ENCODE measurements around the gene ERICH6.

ERICH6 gene

DNA sequence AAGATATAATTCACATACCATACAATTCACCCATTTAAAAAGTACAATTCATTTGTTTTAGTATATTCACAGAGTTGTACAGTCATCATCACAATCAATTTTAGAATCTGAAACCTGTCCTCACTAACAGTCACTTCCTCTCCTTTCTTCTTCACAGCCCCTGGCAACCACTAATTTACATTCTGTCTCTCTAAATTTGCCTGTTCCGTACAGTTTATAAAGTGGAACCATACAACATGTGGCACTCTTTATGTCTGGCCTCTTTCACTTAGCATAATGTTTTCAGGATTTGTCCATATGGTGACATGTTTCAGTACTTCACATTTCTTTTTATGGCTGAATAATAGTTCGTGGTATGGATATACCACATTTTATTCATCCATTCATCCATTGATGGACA lies 22.7 kb downstream of the ERICH6 start:
- FAIRE-seq = no peak

DNA sequence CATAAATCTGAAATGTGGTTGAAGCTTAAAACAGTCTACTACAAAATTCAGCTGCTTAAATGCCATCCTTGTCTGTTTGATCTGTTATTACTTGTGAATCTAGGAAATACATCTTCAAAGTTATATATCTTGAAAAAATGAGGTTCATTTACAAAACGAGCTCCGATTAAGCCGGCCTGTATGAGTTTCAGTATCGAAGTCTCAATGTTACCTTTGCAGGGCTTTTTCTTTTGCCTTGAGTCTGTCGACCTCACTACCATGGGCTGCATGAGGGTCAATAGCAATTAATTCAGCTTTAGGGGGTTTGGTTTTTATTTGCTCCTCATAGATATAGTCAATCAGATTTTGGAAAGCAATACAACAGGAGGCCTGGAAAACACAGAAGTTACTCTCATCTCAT lies 23.2 kb downstream of the ERICH6 start:
- FAIRE-seq = no peak

DNA sequence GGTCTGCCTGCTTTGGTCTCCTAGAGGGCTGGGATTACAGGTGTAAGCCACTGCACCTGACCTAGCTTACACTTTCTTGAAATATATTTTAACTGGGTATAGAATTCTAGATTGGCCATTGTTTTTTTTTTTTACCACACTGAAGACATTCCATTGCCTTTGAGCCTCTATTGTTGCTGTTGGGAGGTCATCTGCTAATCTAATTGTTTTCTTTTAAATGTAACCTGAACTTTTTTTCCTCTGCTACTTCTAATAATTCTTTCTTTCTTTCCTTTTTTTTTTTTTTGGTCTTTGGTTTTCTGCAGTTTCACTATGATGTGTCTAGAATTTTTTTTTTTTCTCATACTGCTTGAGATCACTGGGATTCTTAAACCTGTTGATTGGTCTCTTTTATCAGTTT lies 28.1 kb downstream of the ERICH6 start:
- FAIRE-seq = no peak

DNA sequence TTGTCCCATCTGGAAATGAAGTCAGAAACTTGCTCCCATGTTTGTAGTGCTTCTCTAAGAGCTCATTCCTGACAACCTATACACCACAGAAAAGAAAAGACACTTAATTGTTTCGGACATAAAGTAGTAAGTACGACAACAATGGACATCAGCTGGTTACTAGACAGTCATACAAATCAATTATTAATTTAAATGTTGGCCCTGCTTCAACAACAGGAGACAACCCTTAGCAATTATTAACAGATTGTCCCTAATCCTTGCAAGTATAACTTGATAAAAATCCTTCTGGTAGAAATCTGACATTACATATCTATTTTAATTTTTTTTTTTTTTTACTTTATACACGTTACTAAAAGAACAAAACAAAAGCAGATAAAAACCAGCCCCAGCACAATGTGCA lies 29.8 kb downstream of the ERICH6 start:
- no peak for FAIRE-seq

DNA sequence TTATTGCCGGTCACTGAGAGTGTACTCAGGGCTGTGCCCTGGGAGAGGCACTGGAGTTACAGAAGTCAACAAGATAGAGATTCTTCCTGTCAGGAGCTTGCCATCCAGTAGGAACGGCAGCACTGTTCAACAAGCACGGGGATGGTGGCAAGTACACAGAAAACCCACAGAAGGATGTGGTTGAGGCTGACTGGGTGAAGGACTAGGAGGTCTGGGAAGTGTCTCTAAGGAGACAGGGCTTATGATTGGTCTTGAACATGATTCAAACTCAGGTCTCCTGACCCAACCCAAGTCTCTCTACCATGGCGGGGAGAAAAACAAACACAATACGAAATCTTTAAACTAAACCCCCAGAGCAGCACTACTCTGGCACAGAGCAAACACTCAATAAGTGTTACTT lies 37.6 kb downstream of the ERICH6 start:
- FAIRE-seq = no peak

DNA sequence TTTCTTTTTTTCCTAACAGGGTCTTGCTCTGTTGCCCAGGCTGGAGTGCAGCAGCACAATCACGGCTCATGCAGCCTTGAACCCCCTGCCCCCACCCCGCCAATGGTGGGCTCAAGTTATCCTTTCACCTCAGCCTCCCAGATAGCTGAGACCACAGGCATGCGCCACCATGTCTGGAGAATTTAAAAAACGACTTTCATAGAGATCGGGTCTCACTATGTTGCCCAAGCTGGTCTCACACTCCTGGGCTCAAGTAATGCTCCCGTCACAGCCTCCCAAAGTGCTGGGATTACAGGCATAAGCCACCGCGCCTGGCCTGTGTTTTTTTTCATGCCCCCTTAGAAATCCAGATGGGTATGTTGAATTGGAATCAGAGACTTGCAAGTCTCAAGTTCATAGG lies 40.3 kb downstream of the ERICH6 start:
- no peak for FAIRE-seq

DNA sequence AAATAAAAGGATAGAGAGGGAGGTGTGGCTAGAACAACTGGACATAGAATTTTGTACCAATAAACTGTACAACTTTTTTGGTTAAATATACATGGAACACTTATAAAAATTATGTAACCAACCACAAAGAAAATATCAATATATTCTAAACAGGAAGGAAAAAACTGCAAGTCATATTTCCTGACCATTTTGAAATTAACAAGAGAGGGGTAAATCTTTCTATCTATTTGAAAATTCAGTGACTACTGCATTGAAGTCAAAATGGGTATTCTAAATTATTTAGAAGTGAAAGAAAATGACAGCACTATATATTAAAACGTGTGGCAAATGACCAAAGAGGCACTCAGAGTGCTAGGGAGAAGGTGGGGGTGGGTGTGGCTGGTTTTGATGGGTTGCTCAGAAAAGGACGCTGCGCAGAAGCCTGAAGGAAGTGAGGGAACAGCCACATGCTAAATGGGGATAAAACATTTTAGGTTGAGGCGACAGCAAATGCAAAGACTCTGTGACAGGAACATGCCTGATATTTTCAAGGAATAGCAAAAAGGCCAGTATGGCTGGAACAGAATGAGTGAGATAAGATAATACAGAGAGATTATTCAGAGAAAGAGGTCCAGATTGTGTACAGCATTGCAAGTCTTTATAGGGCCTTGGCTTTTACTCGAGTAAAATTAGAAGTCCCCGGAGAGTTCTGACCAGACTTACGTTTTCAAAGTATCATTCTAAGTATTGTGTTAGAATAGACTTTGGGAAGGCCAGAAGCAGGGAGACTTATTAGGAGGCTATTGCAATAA lies 41.1 kb downstream of the ERICH6 start:
- no peak for FAIRE-seq

DNA sequence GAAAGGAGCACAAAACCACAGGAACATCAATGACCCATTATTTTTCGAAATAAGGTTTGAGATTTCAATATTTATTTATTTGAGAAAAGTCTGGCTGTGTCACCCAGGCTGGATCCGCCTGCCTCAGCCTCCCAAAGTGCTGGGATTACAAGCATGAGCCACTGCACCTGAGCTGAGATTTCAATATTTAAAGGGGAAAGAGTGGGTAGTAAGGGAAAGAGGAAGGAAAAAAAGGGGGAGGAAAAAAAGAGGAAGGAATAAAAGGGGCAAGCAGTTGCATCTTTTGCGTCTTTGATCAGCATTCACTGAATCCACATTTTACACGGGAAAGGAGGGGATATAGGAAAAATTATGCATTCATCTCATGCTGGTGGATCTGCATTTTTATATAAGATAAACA lies 47.4 kb downstream of the ERICH6 start:
- FAIRE-seq = no peak

DNA sequence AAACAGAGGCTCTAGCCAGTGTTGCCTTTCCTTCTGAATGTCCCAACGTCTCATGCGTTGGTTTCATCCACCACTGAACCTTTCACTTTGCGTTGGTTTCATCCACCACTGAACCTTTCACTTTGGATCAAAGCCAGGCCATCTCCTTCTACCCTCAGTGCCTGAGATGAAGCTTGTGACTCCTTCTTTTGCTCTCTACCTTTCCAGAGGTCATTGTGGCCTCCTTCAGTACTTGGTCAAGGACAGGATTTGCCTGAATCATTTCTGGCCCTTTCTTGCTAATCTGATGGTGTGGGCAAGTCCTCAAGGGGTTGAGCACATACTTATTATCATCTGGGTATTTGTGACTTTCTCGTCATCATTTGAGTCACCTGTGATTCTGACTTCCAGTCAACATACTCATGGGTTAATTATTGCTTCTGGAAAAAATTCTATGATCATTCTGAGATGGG lies 50.6 kb downstream of the ERICH6 start:
- no peak for FAIRE-seq

DNA sequence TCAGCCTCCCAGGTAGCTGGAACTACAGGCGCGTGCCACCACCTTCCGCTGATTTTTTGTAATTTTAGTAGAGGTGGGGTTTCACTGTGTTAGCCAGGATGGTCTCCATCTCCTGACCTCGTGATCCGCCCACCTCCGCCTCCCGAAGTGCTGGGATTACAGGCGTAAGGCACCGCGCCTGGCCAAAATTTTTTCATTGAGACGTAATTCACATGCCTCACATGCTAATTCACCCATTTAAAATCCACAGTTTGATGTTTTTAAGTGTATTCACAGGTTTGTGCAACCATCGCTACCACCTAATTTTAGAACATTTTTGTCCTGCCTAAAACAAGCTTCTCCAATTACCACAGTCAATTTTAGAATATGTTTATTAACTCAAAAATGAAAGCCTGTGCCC lies 63.5 kb downstream of the ERICH6 start:
- FAIRE-seq = no peak

DNA sequence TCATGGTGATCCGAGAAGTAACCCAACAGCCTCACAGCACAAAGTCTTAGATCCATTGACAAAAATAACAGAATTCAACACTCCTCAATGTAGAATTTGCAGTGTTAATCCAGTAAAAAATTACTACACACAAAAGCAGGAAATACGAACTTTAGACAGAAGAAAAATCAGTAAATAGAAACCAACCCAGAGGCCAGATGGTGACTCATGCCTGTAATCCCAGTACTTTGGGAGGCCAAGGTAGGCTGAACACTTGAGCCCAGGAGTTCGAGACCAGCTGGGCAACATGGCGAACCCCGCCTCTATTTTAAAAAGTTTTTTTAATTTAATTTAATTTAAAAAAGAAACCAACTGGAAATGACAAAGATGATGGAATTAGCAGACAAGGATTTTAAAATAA lies 64.5 kb downstream of the ERICH6 start:
- FAIRE-seq = no peak

DNA sequence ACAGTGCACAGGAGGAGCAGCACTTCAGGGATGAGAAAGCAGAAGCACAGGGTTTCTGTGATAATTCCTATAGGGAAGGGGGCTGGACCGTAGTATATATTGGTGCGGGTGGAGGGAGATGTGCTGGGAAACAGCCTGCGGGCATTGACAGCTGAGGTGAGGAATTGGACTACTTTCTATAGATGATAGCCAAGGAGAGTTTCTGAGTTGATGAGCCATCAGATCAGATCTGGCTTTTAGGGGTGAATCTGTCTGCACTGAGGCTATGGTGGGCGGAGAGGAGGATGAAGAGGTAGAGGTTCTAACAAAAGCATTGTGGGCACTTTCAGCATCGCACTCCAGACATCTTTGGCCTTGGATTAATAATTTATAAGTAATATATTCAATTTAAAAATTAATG lies 67.5 kb downstream of the ERICH6 start:
- no peak for FAIRE-seq

DNA sequence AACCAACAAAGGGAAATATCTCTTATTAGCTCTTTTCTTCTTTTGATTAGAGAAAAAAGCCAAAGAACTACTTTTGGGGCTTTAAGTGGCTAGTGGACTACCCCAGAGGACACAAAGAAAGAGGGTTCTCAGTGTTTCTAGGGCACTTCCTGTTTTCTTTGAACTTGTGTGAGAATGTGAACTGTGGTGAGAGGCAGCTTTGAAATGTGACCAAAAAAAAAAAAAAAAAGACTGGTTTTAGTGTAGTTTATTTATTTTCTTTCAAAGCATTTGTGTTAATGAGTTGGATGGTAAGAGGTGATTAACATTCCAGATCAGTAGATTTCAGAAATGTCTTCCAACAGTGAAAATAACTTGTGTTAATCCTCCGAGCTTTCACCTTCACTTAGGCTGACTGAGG lies 68.2 kb downstream of the ERICH6 start:
- FAIRE-seq = no peak

DNA sequence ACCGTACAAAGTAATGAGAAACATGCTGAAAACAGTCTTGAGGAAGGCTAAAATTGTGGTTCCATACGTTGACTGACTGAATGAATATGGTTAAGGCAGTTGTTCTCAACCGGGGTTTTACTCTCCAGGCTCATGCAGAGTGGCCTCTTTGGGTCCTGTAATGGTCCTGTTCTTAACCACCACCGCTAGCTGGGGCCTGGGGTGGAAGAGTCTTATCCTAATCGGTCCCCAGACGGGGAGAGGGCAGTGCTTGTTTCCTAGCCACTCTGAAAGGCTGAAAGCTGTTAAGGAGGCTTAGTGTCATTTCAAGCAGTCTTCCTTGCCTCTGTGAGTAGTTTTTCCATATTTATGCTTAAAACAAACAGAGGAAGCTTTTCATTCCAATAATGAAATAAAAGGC lies 68.6 kb downstream of the ERICH6 start:
- FAIRE-seq = no peak

DNA sequence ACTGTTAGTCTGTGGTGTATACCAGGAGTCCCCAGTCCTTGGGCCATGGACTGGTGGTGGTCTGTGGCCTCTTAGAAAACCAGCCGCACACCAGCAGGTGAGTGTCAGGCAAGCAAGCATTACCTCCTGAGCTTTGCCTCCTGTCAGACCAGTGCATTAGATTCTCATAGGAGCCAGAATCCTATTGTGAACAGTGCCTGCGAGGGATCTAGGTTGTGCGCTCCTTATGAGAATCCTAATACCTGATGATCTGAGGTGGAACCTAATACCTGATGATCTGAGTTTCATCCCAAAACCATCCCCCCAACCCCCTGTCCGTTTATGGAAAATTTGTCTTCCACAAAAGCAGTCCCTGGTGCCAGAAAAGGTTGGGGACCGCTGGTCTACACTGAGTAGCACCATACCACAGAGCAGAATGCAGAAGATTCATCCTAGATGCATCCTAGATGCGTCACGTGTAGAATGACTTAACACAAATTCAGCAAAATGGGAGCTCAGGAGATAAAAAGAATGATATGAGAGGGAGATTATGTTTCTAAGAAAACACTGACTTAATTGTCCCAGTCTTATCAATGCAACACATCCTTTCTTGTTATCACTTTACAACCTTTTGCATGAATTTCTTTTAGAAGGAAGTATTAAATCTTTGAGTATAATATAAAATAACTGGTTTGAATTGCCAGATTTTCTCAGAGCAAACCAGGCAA lies 72.1 kb downstream of the ERICH6 start:
- no peak for FAIRE-seq

DNA sequence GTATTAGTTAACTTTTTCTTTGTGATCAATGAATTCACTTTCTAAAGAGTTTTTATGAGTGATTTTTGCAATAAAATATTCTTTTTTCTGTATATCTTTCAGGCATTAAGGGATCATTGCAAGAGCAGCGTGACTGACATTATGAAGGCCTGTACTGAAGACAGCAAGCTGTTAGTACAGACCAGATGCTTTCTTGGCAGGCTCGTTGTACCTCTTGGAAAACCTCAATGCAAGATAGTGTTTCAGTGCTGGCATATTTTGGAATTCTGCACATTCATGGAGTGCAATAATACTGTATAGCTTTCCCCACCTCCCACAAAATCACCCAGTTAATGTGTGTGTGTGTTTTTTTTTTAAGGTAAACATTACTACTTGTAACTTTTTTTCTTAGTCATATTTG lies 76.2 kb downstream of the ERICH6 start:
- FAIRE-seq = no peak

DNA sequence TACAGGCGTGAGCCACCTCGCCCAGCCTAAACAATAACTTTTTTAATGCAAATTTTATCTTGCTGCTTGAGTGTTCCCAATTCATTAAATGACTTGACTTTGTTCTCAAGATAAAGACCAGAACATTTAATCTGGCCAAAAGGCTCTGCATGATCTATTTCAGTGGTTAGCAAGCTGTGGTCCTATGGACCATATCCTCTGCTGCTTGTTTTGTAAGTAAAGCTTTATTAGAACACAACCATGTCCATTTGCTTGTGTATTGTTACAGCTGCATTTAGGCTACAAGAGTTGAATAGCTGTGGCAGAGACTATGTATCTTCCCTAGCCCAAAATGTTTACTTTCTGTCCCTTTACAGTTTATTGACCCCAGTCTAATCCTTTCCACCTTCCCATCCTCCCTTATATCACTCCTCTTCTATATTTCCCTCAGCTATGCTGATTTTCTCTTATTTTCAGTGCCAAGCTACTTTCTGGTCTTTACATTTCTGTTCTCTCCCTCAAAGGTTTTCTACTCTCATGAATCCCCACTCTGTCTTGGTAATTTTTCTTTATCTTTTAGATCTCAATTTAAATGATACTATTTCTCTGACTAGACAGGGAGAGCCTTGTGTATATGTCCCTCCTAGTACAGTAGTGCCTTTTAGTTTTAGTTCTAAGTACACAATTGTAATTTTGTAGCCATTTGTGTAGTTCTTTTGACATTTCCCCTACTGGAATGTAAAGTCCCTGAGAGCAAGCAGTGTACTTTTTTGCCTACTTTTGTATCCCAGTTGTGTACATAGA lies 77.4 kb downstream of the ERICH6 start:
- FAIRE-seq = no peak

DNA sequence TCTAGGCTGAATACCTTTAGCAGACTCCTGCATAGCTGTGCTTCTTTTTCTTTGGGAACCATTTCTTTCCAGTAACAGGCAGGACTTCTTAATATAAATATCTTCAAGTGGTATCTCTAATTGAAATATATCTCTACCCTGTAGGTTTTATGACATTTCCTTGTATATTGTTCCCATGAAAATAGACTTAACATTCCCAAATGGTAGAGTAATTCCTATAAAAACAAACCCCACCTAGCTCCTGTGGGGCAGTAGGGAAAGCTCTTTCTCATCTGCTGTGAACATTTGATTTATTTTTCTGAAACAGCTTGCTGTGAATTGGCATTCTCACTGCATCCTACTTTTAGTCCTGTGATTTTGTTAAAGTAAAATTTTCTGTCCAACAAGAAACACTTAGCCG lies 79.8 kb downstream of the ERICH6 start:
- no peak for FAIRE-seq

DNA sequence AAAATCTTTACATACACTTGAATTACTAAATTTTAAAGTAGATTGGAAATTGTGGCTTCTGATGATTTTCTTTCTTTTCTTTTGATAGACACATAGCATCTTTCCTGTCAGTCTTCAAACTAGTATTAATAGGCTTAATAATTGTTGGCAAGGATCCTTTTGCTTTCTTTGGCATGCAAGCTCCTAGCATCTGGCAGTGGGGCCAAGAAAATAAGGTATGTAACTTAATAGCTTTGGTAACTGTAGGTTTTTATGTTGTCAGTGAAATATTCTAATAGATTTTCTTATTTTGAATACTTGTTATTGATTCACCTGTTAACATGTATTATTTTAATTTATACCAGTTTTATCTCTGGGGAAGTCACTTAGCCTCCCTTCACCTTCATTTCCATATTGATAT lies 80.8 kb downstream of the ERICH6 start:
- peak; percentile 37 for FAIRE-seq

DNA sequence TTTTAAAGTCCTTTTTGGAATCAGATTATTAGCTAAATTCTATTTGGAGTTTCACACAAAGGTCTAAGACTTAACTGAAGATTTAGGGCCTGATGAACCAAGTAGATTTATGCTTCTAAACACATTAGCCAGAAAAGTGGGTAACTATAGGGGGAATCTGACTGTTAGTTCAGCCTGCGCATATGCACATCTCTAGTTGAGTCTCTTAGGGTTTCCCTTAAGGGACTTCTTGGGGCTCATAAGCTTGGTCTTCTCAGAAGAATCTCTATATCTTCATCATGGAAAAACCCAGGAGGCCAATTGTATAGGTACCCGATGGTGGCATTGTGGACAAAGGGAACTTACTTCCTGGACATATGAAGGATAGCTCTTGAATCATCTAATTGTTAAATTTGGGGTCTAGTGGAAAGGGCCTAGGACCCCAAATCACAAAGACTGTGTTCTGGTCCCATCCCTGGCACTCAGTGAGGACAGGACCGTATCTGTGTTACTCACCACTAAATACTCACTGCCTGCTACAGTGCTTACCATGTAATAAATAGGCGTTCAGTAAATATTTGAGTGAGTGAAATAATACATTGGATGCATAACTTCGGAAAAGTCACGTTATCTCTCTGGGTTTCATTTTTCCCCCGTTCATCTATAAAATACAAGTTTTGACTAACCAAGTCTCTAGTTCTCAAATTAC lies 83.6 kb downstream of the ERICH6 start:
- no peak for FAIRE-seq

DNA sequence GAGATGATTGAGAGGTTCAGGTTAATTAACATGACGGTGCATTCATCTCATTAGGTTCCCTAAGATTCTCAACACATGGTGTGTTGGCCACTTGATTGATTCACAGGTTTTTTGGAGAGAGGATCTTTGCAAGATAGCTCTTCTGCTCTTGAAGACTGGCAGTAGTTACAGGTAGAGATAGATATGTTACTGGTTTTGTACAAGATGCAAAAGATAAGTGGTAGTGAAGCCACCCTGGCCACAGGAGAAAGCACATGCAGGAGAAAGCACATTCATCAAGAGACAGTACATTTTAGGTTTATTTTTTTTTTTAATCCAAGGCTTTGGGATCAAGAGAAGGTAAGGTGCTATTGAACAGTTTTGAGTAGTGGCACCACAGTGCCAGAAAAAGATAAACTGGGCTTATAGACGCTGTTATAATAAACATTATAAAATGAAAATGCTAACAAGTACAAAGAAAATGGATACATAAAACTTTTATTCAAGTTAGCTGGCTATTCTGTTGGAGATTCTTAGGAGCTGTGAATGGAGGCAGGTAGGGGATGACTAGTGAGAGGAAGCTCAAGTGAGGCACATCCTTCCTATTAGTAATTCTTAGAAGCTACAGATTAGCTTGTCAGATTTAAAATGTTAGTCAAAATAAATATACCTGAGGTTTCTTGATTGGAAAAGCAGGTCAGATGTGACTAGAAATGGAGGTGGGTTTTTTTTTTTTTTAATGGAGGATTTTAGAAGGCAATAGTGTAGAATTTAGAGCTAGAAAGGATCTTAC lies 89.8 kb downstream of the ERICH6 start:
- FAIRE-seq = no peak

DNA sequence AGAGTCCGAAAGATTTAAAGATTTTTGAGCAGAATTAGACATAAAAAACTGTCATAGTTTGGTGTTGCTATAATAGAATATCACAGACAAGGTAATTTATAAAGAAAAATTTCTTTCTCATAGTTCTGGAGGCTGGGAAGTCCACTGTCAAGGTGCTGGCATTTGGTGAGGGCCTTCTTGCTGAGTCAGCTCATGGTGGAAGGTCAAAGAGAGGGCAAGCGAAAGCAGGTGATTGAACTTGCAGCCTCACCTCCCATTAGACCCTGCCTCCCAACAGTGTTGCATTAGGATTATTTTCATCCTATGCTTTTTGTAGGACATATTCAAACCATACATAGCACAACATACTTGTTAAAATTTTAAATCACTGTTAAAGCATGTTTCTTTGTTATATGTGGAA lies 90.7 kb downstream of the ERICH6 start:
- FAIRE-seq = no peak

Data from A204.1 (cell line).